Measurements from ENCODE around the gene CACFD1. TPM values are rescaled to one million over a fixed set of nuclear protein-coding genes. Genes with fewer than 3 reads are reported as not detected.
A peak's percentile ranks its signal among the peaks of the same experiment; 100 is the strongest.

The CACFD1 gene
- total RNA-seq, 1 experiment from 2014 or later, result 6.9 TPM

DNA sequence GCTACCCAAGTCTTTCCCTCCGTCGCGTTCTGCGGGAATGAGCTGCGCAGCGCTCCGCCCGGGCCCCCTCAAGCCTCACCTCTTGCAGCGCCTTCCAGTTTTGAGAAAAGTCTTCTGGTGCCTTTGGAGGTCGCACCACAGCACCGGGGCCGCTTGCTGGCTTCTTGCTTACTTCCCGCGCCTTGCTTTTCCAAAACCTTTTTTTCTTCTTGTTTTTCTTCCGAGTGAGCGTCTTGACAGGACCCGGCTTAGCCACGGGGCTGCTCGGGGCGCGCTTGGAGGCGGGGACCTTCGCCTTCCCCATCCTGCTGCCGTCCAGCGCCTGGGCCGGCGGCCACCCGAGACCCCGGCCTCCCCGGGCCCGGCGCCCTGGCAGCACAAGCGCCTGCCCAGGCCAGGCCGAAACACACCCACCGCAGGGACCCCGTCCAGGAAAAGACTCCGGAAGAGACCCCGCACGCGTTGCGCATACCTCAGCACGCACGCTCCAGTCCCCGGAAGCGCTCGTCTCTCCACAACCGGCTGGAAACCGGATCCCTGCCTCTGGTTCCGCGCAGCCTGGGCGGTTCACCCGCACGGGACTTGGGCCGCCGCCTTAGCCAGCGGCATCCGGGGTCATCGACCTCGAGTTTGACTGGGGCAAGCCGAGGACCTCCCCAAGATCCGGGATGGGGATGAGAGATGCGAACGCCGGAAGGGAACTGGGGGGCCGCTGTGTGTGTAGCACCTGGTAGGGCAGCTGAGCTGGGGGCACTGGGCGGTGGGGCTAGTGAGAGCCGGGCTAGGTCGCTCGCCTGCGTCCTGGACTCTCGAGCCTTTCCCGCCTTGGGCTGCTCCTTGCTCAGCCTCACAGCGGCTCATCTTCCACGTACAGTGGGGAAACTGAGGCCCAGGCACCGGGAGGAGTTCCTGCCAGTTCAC lies 42.0 kb upstream of the CACFD1 start, which contains the start of gene REXO4:
Gene REXO4, minus strand, starts transcription at position 470 of the 921 bp plus-strand sequence. Its CDS starts 166 bp downstream, at position 304.
- Histone ChIP-seq H3K4me3 (replicated peaks in 1 of 2; ENCODE audit: low read depth in 1 of 2, low read length in 2 of 2) (peak within 1 kb of the TSS; percentile 96 to 98), H3K27ac (ENCODE audit: low read depth, low read length) (peak within 1 kb of the TSS; percentile 83), H3K4me2 (ENCODE audit: low read length) (peak within 1 kb of the TSS; percentile 82), H3K36me3 (ENCODE audit: control insufficient read depth in 1 of 2, insufficient read depth in 2 of 2, low read length in 2 of 2) (peaks cover 10 to 35% of the 10 kb centered on the region in 2 experiments; a peak in 2 of 4 replicates), H3K79me2 (ENCODE audit: insufficient read depth, low read length) (peaks cover 47% of the 10 kb centered on the region), H3K9me3 (ENCODE audit: control insufficient read depth in 1 of 2, insufficient read depth in 1 of 2, low read depth in 1 of 2, low read length in 2 of 2) (no peaks in the 10 kb centered on the region), H2AFZ (ENCODE audit: low read depth, low read length, poor library complexity, severe bottlenecking) (no peak within 1 kb of the TSS), H3K9me2 (ENCODE audit: insufficient read depth) (no peaks in the 10 kb centered on the region), H3K4me1 (ENCODE audit: control insufficient read depth in 1 of 2, insufficient read depth in 2 of 2, low read length in 2 of 2) (peaks cover 7 to 28% of the 10 kb centered on the region in 2 experiments; a peak in 3 of 4 replicates), H3K9ac (ENCODE audit: low read length) (peak within 1 kb of the TSS; percentile 93), H3K27me3 (ENCODE audit: insufficient read depth, low read length) (no peaks in the 10 kb centered on the region), H4K20me1 (ENCODE audit: insufficient read depth) (no peaks in the 10 kb centered on the region)
- BruUV-seq (replicated peaks), result no TSS peak
- intact Hi-C loops (cut with micrococcal nuclease), result loop anchor here (5.0 kb wide), 1 partner anchor 44 kb away; no protein-coding TSS in a partner anchor
- ATAC-seq (peak; percentile 84), DNase-seq (ENCODE audit: low read depth, low spot score) (peak; percentile 85)
- RAD21 ChIA-PET (ENCODE audit: low non-redundant PET in 1 of 2, low total read pairs in 2 of 2, uncharacterized antibody in 2 of 2, unreplicated experiment in 2 of 2), result no interaction called here
- CTCF ChIA-PET, result interaction anchor here (1.0 to 1.4 kb wide), 2 partner anchors 10 to 42 kb away, joined by 3 to 4 read pairs; partner anchors contain the start of gene CACFD1
- no peak for TF ChIP-seq FOSL1 (IDR thresholded peaks at IDR 0.05; ENCODE audit: low read depth)
- TF ChIP-seq EZH2 (IDR thresholded peaks at IDR 0.05), result no peak
- TF ChIP-seq ZNF274 (IDR thresholded peaks at IDR 0.05; ENCODE audit: low read depth, low read length), result no peak
- peak; percentile 62; the same call in 1 of the 2 replicates for TF ChIP-seq ZFX (IDR thresholded peaks at IDR 0.05)
- peak; percentile 63 for TF ChIP-seq POLR2AphosphoS5 (IDR thresholded peaks at IDR 0.05; ENCODE audit: low read depth, low read length)
- TF ChIP-seq CBX3 (IDR thresholded peaks at IDR 0.05; ENCODE audit: low read depth), result peak; percentile 93
- peak; percentile 81 for TF ChIP-seq SP1 (IDR thresholded peaks at IDR 0.05; ENCODE audit: low read depth)
- TF ChIP-seq MAX (IDR thresholded peaks at IDR 0.05), result peak; percentile 93; the same call in 1 of the 2 replicates
- peak; percentile 5 for TF ChIP-seq ZBTB33 (IDR thresholded peaks at IDR 0.05; ENCODE audit: extremely low read depth, insufficient replicate concordance, low read length)
- peak; percentile 40 for TF ChIP-seq YY1 (IDR thresholded peaks at IDR 0.05; ENCODE audit: extremely low read depth, insufficient replicate concordance, low read depth, low read length)
- TF ChIP-seq SRF (IDR thresholded peaks at IDR 0.05; ENCODE audit: low read depth), result peak; percentile 81; the same call in 1 of the 2 replicates
- TF ChIP-seq POLR2A (IDR thresholded peaks at IDR 0.05; ENCODE audit: borderline replicate concordance, extremely low read depth, insufficient read depth, insufficient read length), result peak; percentile 51
- TF ChIP-seq SIN3A (IDR thresholded peaks at IDR 0.05; ENCODE audit: low read depth), result peak; percentile 76; the same call in 1 of the 2 replicates
- no peak for TF ChIP-seq JUND (IDR thresholded peaks at IDR 0.05)
- TF ChIP-seq TCF7L2 (IDR thresholded peaks at IDR 0.05; ENCODE audit: borderline replicate concordance, extremely low read depth, insufficient read depth, insufficient read length), result peak; percentile 64
- peak; percentile 50; the same call in 1 of the 2 replicates for TF ChIP-seq EGR1 (IDR thresholded peaks at IDR 0.05; ENCODE audit: low read depth)
- TF ChIP-seq EZH2phosphoT487 (IDR thresholded peaks at IDR 0.05; ENCODE audit: borderline replicate concordance), result no peak
- POLR2A ChIA-PET, result interaction anchor here (1.6 kb wide), 2 partner anchors 42 to 70 kb away, joined by 3 to 8 read pairs; partner anchors contain the start of genes CACFD1, MED22 and RPL7A
